Measurements from ENCODE around the gene FOXO3.
A peak's percentile ranks its signal among the peaks of the same experiment; 100 is the strongest.

The FOXO3 gene

DNA sequence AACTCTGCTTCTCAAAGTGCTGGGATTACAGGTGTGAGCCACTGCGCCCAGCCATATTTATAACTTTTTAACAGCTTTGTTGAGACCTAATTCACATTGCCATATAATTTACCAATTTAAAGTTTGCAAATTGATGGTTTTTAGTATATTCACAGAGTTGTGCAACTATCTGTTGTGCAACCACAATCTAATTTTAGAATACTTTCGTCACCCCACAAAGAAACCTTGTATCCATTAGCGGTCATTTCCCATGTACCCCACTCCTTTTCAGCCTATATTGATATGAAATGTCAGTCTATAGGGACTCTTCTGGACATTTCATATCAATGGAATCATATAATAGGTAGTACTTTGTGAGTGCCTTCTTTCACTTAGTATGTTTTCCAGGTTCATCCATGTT is 55.8 kb downstream of the FOXO3 start:
- H3K36me3 Mint-ChIP-seq (ENCODE audit: low read depth): peaks cover 9% of the 10 kb centered on the region
- DNase-seq: no peak

GRCh38 chr6:108616973-108617372 is 56.3 kb downstream of the FOXO3 start:
- Mint-ChIP-seq H3K27me3 (no peaks in the 10 kb centered on the region), H3K36me3 (ENCODE audit: low read depth) (peaks cover 8% of the 10 kb centered on the region), H3K4me3 (no peak overlapping the region), H3K9me3 (peaks cover 7% of the 10 kb centered on the region), H3K27ac (no peak overlapping the region), H3K4me1 (ENCODE audit: low read depth) (peaks cover 56% of the 10 kb centered on the region)
- no peak for DNase-seq

More for the DNA sequence above, 55.8 kb downstream of the FOXO3 start:
- Mint-ChIP-seq H3K27me3 (no peaks in the 10 kb centered on the region), H3K27ac (no peak overlapping the region), H3K4me1 (ENCODE audit: low read depth) (peaks cover 51% of the 10 kb centered on the region), H3K9me3 (peaks cover 9% of the 10 kb centered on the region), H3K4me3 (no peak overlapping the region)

DNA sequence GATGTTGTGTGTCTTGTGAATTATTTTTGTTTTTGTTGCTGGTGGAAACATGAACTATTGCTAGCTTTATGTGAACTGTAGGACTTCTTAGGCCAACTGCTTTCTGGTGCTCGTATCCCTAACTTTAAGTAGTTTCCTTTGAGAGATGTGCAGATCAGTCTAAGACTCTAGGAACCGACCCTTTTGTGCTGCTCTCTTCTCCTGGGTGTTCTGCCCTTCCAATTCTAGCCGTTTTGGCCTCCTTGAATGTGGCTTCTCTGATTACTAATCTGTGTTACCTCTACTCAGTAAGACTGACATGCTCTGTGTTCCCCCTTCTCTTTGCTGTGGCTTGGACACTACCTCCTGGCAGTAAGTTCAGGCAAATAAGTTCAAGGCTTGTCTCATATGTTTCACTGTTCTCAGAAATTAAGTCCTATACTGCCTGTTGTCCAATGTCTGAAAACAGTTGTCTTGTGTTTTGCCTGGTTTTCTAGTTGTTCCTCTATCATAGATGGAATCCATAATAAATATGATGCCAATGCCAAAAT is 58.0 kb downstream of the FOXO3 start:
- H3K9me3 Mint-ChIP-seq: no peaks in the 10 kb centered on the region
- H3K4me1 Mint-ChIP-seq (ENCODE audit: low read depth): peaks cover 66% of the 10 kb centered on the region
- no peak overlapping the region for H3K4me3 Mint-ChIP-seq
- no peak overlapping the region for H3K27ac Mint-ChIP-seq
- DNase-seq: no peak
- H3K27me3 Mint-ChIP-seq: no peaks in the 10 kb centered on the region
- H3K36me3 Mint-ChIP-seq (ENCODE audit: low read depth): no peaks in the 10 kb centered on the region

GRCh38 chr6:108619431-108620197 is 58.9 kb downstream of the FOXO3 start:
- H3K36me3 Mint-ChIP-seq (ENCODE audit: low read depth): no peaks in the 10 kb centered on the region
- no peaks in the 10 kb centered on the region for H3K27me3 Mint-ChIP-seq
- no peak for DNase-seq
- no peak overlapping the region for H3K27ac Mint-ChIP-seq
- H3K4me3 Mint-ChIP-seq: no peak overlapping the region
- H3K4me1 Mint-ChIP-seq (ENCODE audit: low read depth): peaks cover 62% of the 10 kb centered on the region
- H3K9me3 Mint-ChIP-seq: no peaks in the 10 kb centered on the region

DNA sequence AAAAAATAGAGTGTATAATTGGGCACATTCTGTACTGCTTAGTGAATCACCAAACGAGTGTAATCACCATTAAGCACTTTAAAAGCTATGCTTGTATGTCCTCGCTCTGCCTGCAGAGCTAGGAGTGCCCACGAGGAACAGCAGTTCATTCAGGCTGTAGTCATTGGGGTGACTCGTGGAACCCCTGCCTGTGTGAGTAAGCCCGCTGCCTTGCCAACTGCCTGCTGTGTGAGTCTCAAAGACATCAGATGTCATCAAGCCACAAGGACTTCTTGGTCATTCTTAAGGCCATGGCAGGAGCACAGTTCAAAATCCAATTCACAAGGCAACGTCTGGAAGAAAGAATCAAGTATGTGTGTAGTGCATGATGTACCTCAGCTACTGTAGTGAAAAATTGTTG is 60.4 kb downstream of the FOXO3 start:
- no peak for DNase-seq
- Mint-ChIP-seq H3K9me3 (no peaks in the 10 kb centered on the region), H3K27me3 (no peaks in the 10 kb centered on the region), H3K4me3 (no peak overlapping the region), H3K4me1 (ENCODE audit: low read depth) (peaks cover 62% of the 10 kb centered on the region), H3K27ac (no peak overlapping the region), H3K36me3 (ENCODE audit: low read depth) (no peaks in the 10 kb centered on the region)

DNA sequence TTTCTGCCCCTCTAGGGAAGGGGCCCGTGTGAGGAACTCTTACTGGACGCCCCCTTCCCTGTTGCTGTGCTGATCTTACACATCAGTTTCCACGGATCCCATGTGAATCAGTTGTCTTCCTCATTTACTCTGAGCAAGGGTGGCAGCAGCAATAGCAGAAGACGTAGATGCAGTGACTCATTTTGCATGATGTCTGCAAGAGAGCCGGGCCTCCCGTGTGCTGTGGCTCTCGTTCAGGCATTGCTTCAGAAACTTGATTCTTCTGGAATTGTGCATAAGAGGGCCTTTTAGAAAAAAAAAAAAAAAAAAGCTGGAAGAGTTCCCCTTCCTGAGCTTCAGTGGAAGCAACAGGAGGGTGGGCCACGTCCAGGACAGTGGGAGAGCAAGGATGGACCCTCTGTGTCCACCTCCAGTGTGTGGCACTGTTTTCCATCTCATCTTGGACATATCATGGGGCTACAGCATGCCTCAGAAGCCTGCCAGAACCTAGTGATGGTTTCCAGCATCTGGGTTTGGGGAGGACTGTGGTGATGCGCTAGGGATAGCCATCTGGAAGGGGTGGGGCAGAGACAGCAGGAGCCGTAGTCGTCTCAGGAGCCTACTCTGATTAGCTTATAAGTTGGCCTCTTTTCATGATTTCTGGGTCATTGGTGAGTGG is 62.1 kb downstream of the FOXO3 start:
- no peak for DNase-seq
- Mint-ChIP-seq H3K4me3 (no peak overlapping the region), H3K4me1 (ENCODE audit: low read depth) (peaks cover 65% of the 10 kb centered on the region), H3K27ac (no peak overlapping the region), H3K27me3 (no peaks in the 10 kb centered on the region), H3K36me3 (ENCODE audit: low read depth) (no peaks in the 10 kb centered on the region), H3K9me3 (no peaks in the 10 kb centered on the region)

GRCh38 chr6:108623995-108624394 is 63.3 kb downstream of the FOXO3 start:
- no peaks in the 10 kb centered on the region for H3K27me3 Mint-ChIP-seq
- H3K4me1 Mint-ChIP-seq (ENCODE audit: low read depth): peaks cover 65% of the 10 kb centered on the region
- no peak for DNase-seq
- no peaks in the 10 kb centered on the region for H3K9me3 Mint-ChIP-seq
- H3K36me3 Mint-ChIP-seq (ENCODE audit: low read depth): no peaks in the 10 kb centered on the region
- no peak overlapping the region for H3K27ac Mint-ChIP-seq
- H3K4me3 Mint-ChIP-seq: no peak overlapping the region

DNA sequence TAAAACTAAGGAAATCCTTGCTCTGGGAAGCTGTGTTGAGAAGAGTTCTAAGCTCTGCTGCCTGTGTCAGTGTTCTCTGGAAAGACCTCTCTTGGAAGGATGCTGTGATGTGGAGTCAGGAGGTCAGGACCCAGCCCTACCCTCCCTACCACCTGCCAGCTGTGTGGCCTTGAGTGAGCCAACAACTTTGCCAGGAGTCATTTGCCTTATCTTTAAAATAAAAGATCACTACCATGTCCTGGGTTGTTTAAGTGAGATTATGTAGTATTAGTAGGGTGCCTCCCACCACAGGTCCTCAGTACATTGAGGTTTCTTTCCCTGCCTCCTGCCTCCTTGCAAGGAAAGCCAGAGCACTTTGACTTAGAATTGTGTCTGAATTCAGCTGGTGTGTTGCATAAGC is 64.9 kb downstream of the FOXO3 start:
- no peak for DNase-seq
- peaks cover 67% of the 10 kb centered on the region for H3K4me1 Mint-ChIP-seq (ENCODE audit: low read depth)
- no peaks in the 10 kb centered on the region for H3K27me3 Mint-ChIP-seq
- H3K36me3 Mint-ChIP-seq (ENCODE audit: low read depth): no peaks in the 10 kb centered on the region
- no peaks in the 10 kb centered on the region for H3K9me3 Mint-ChIP-seq
- H3K4me3 Mint-ChIP-seq: no peak overlapping the region
- no peak overlapping the region for H3K27ac Mint-ChIP-seq

DNA sequence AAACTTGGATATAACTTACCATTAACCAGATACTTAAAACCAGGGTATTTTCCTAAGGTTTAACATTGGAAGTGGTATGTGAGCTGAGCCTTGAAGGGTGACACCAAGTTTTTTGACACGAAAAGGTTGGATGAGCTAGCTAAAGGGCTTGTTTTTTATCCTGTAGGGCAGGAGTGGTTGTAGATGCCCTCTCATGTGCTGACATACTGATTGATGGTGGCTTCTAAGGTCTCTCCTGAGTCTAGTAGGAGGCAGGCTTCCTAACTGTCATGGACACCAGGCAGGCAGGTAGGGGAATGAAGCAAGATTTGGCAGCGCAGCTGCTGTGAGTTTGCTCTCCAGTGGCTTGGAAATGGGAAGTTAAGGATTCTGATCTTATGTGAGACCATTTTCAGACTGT is 66.1 kb downstream of the FOXO3 start:
- no peaks in the 10 kb centered on the region for H3K36me3 Mint-ChIP-seq (ENCODE audit: low read depth)
- no peak for DNase-seq
- no peak overlapping the region for H3K27ac Mint-ChIP-seq
- H3K4me3 Mint-ChIP-seq: no peak overlapping the region
- no peaks in the 10 kb centered on the region for H3K9me3 Mint-ChIP-seq
- peaks cover 70% of the 10 kb centered on the region for H3K4me1 Mint-ChIP-seq (ENCODE audit: low read depth)
- H3K27me3 Mint-ChIP-seq: no peaks in the 10 kb centered on the region

GRCh38 chr6:108627692-108628550 is 67.2 kb downstream of the FOXO3 start:
- no peaks in the 10 kb centered on the region for H3K27me3 Mint-ChIP-seq
- H3K9me3 Mint-ChIP-seq: no peaks in the 10 kb centered on the region
- H3K36me3 Mint-ChIP-seq (ENCODE audit: low read depth): no peaks in the 10 kb centered on the region
- H3K27ac Mint-ChIP-seq: no peak overlapping the region
- H3K4me1 Mint-ChIP-seq (ENCODE audit: low read depth): peaks cover 67% of the 10 kb centered on the region
- H3K4me3 Mint-ChIP-seq: no peak overlapping the region
- no peak for DNase-seq

GRCh38 chr6:108630050-108630714 is 69.5 kb downstream of the FOXO3 start:
- Mint-ChIP-seq H3K4me1 (ENCODE audit: low read depth) (peaks cover 74% of the 10 kb centered on the region), H3K36me3 (ENCODE audit: low read depth) (no peaks in the 10 kb centered on the region), H3K27me3 (no peaks in the 10 kb centered on the region), H3K27ac (peak overlapping the region; percentile 61), H3K9me3 (no peaks in the 10 kb centered on the region), H3K4me3 (no peak overlapping the region)
- no peak for DNase-seq

- Mint-ChIP-seq H3K36me3 (ENCODE audit: low read depth) (no peaks in the 10 kb centered on the region), H3K27me3 (no peaks in the 10 kb centered on the region), H3K4me1 (ENCODE audit: low read depth) (peaks cover 82% of the 10 kb centered on the region), H3K27ac (no peak overlapping the region), H3K9me3 (no peaks in the 10 kb centered on the region), H3K4me3 (no peak overlapping the region)
- DNase-seq: no peak
Measured at GRCh38 chr6:108632441-108632840, 71.7 kb downstream of the FOXO3 start.

DNA sequence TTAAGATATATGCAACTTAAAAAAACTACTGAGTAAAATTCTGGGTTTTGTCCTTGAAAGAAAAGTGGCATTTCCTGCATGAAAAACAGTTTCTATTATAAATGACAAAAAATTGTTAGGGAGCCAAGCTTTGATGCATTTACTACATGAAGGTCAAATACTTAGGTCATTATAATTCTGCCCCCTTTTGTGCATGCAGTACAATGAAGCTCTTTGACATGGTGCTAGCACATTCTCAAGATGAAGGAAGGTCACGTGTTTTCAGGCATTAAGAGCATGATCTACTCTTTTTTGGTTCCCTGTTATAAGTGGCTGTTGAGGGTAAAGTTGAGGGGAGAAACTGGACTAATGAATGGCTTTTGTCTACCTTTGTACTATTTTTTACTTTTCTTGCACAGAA is 72.7 kb downstream of the FOXO3 start:
- Mint-ChIP-seq H3K27ac (no peak overlapping the region), H3K9me3 (no peaks in the 10 kb centered on the region)
- DNase-seq: no peak

DNA sequence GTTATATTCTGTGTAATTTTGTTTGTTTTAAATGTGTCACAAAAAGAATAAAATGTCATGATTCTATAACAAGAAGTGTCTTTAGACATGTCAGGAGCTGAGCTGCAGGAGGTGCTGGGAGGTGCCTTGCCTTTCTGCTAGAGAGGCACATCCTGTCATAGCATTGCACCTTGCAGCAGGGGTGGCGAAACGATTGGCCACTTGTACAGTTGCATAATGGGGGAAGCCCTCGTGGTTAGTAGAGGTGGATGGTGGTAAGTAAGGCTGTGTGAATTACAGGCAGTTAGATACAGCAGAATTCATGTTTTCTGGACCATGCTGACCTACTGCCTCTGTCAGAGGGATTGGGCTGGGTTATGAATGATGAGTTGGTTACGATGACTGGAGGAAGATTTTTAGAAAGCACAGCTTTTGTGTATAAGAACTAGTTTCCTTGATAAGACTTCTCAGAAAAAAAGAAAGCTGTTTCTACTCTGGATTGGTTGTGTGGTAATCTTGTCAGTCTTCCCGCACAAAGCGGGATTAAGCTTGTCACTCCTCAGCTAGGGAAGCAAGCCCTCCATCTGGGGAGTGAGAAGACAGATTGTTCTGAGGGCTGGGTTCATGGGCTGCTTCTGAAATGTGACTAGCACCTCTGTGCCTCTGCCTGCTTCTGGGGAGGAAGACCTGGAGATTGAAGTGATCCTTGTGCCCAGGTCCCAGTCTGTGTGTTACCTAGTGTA is 74.9 kb downstream of the FOXO3 start:
- H3K27me3 Mint-ChIP-seq: no peaks in the 10 kb centered on the region
- no peaks in the 10 kb centered on the region for H3K36me3 Mint-ChIP-seq (ENCODE audit: low read depth)
- peaks cover 76% of the 10 kb centered on the region for H3K4me1 Mint-ChIP-seq (ENCODE audit: low read depth)
- peak overlapping the region; percentile 19 for H3K27ac Mint-ChIP-seq
- DNase-seq: no peak
- H3K9me3 Mint-ChIP-seq: no peaks in the 10 kb centered on the region
- no peak overlapping the region for H3K4me3 Mint-ChIP-seq

More for the DNA sequence above, 72.7 kb downstream of the FOXO3 start:
- no peak overlapping the region for H3K4me3 Mint-ChIP-seq
- no peaks in the 10 kb centered on the region for H3K27me3 Mint-ChIP-seq
- H3K4me1 Mint-ChIP-seq (ENCODE audit: low read depth): peaks cover 82% of the 10 kb centered on the region
- no peaks in the 10 kb centered on the region for H3K36me3 Mint-ChIP-seq (ENCODE audit: low read depth)

Data from activated T-cell treated with anti-CD3 and anti-CD28 coated beads, Interleukin-2, amount 50 U/mL, for 24 hours (primary cell).